Measurements from ENCODE around the gene BRD8.

Gene BRD8

GRCh38 chr5:138096997-138097828, 81.2 kb downstream of the BRD8 start:
- H3K27me3 ChIP-seq (ENCODE audit: low read depth, low read length), result no peaks in the 10 kb centered on the region
- H3K4me3 ChIP-seq (ENCODE audit: low read depth in 1 of 2, low read length in 2 of 2), result no peak overlapping the region
- no peak overlapping the region for H3K27ac ChIP-seq (ENCODE audit: low read length)

GRCh38 chr5:138096363-138096762, 82.1 kb downstream of the BRD8 start:
- Histone ChIP-seq H3K36me3 (ENCODE audit: control insufficient read depth in 1 of 2, insufficient read depth in 2 of 2, low read length in 2 of 2) (no peaks in the 10 kb centered on the region), H3K27me3 (ENCODE audit: low read depth, low read length) (no peaks in the 10 kb centered on the region), H3K4me1 (ENCODE audit: control insufficient read depth in 1 of 2, insufficient read depth in 2 of 2, low read length in 2 of 2) (no peaks in the 10 kb centered on the region), H3K4me3 (ENCODE audit: low read depth in 1 of 2, low read length in 2 of 2) (no peak overlapping the region), H3K27ac (ENCODE audit: low read length) (no peak overlapping the region), H3K9me3 (ENCODE audit: control insufficient read depth in 1 of 2, low read length in 2 of 2) (no peaks in the 10 kb centered on the region)

More at GRCh38 chr5:138096997-138097828, 81.2 kb downstream of the BRD8 start:
- Histone ChIP-seq H3K4me1 (ENCODE audit: control insufficient read depth in 1 of 2, insufficient read depth in 2 of 2, low read length in 2 of 2) (no peaks in the 10 kb centered on the region), H3K9me3 (ENCODE audit: control insufficient read depth in 1 of 2, low read length in 2 of 2) (no peaks in the 10 kb centered on the region), H3K36me3 (ENCODE audit: control insufficient read depth in 1 of 2, insufficient read depth in 2 of 2, low read length in 2 of 2) (no peaks in the 10 kb centered on the region)

GRCh38 chr5:138095100-138095907, 83.1 kb downstream of the BRD8 start:
- Histone ChIP-seq H3K4me3 (ENCODE audit: low read depth in 1 of 2, low read length in 2 of 2) (no peak overlapping the region), H3K27ac (ENCODE audit: low read length) (no peak overlapping the region), H3K36me3 (ENCODE audit: control insufficient read depth in 1 of 2, insufficient read depth in 2 of 2, low read length in 2 of 2) (no peaks in the 10 kb centered on the region), H3K4me1 (ENCODE audit: control insufficient read depth in 1 of 2, insufficient read depth in 2 of 2, low read length in 2 of 2) (no peaks in the 10 kb centered on the region), H3K9me3 (ENCODE audit: control insufficient read depth in 1 of 2, low read length in 2 of 2) (no peaks in the 10 kb centered on the region), H3K27me3 (ENCODE audit: low read depth, low read length) (no peaks in the 10 kb centered on the region)

GRCh38 chr5:138093036-138093435, 85.4 kb downstream of the BRD8 start:
- H3K36me3 ChIP-seq (ENCODE audit: control insufficient read depth in 1 of 2, insufficient read depth in 2 of 2, low read length in 2 of 2), result no peaks in the 10 kb centered on the region
- H3K27ac ChIP-seq (ENCODE audit: low read length), result no peak overlapping the region
- H3K4me1 ChIP-seq (ENCODE audit: control insufficient read depth in 1 of 2, insufficient read depth in 2 of 2, low read length in 2 of 2), result no peaks in the 10 kb centered on the region
- no peaks in the 10 kb centered on the region for H3K9me3 ChIP-seq (ENCODE audit: control insufficient read depth in 1 of 2, low read length in 2 of 2)
- no peaks in the 10 kb centered on the region for H3K27me3 ChIP-seq (ENCODE audit: low read depth, low read length)
- H3K4me3 ChIP-seq (ENCODE audit: low read depth in 1 of 2, low read length in 2 of 2), result no peak overlapping the region

GRCh38 chr5:138092301-138092700, 86.1 kb downstream of the BRD8 start:
- Histone ChIP-seq H3K4me1 (ENCODE audit: control insufficient read depth in 1 of 2, insufficient read depth in 2 of 2, low read length in 2 of 2) (no peaks in the 10 kb centered on the region), H3K27me3 (ENCODE audit: low read depth, low read length) (no peaks in the 10 kb centered on the region), H3K9me3 (ENCODE audit: control insufficient read depth in 1 of 2, low read length in 2 of 2) (no peaks in the 10 kb centered on the region), H3K4me3 (ENCODE audit: low read depth in 1 of 2, low read length in 2 of 2) (no peak overlapping the region), H3K27ac (ENCODE audit: low read length) (no peak overlapping the region), H3K36me3 (ENCODE audit: control insufficient read depth in 1 of 2, insufficient read depth in 2 of 2, low read length in 2 of 2) (no peaks in the 10 kb centered on the region)

- Histone ChIP-seq H3K4me3 (ENCODE audit: low read depth in 1 of 2, low read length in 2 of 2) (no peak overlapping the region), H3K9me3 (ENCODE audit: control insufficient read depth in 1 of 2, low read length in 2 of 2) (no peaks in the 10 kb centered on the region), H3K4me1 (ENCODE audit: control insufficient read depth in 1 of 2, insufficient read depth in 2 of 2, low read length in 2 of 2) (no peaks in the 10 kb centered on the region), H3K36me3 (ENCODE audit: control insufficient read depth in 1 of 2, insufficient read depth in 2 of 2, low read length in 2 of 2) (no peaks in the 10 kb centered on the region), H3K27me3 (ENCODE audit: low read depth, low read length) (no peaks in the 10 kb centered on the region), H3K27ac (ENCODE audit: low read length) (no peak overlapping the region)
These were observed 86.7 kb downstream of the BRD8 start for GRCh38 chr5:138091685-138092084.

Measured in muscle layer of duodenum (tissue), 2 donors.